GM23248 (cell line): ENCODE results near the gene JUND. TPM values are rescaled to one million over a fixed set of nuclear protein-coding genes. Genes with fewer than 3 reads are reported as not detected.

Experiments
- DNase-seq: peaks from one replicate; pipeline ENCODE4 v3.0.0-alpha.2; 2015
- H2AFZ ChIP-seq: fragments of 200-600 bp; sonication (generic); 2 replicates; pipeline ENCODE4 v1.6.1; 2016; ENCODE audit warnings: antibody characterized with exemption
- H3F3A ChIP-seq: fragments of 200-600 bp; sonication (generic); 2 replicates; pipeline ENCODE4 v1.6.1; 2016; ENCODE audit warnings: mild to moderate bottlenecking, antibody characterized with exemption, mixed run types; ENCODE audit not compliant: insufficient read depth
- H3K27ac ChIP-seq: fragments of 200-600 bp; sonication (generic); 2 replicates; pipeline ENCODE4 v1.5.1; 2016; ENCODE audit warnings: mild to moderate bottlenecking
- H3K27me3 ChIP-seq: fragments of 200-600 bp; sonication (generic); replicated peaks from 2 replicates; pipeline ENCODE4 v1.6.1; 2016; ENCODE audit warnings: mild to moderate bottlenecking; ENCODE audit not compliant: insufficient read depth
- H3K36me3 ChIP-seq: fragments of 200-600 bp; sonication (generic); 2 replicates; pipeline ENCODE4 v1.6.1; 2016; ENCODE audit warnings: low read depth, mild to moderate bottlenecking
- H3K4me1 ChIP-seq: fragments of 200-600 bp; sonication (generic); 2 replicates; pipeline ENCODE4 v1.6.1; 2016; ENCODE audit warnings: mild to moderate bottlenecking; ENCODE audit not compliant: insufficient read depth
- H3K4me2 ChIP-seq: fragments of 200-600 bp; sonication (generic); one replicate; pipeline ENCODE4 v1.6.1; 2016; ENCODE audit warnings: mild to moderate bottlenecking; ENCODE audit not compliant: unreplicated experiment
- H3K4me3 ChIP-seq: fragments of 200-600 bp; sonication (generic); 2 replicates; pipeline ENCODE4 v1.5.1; 2016; ENCODE audit warnings: mild to moderate bottlenecking
- H3K79me2 ChIP-seq: fragments of 200-600 bp; sonication (generic); 2 replicates; pipeline ENCODE4 v1.6.1; 2016; ENCODE audit warnings: mild to moderate bottlenecking; ENCODE audit not compliant: insufficient read depth
- H3K9ac ChIP-seq: fragments of 200-600 bp; sonication (generic); 2 replicates; pipeline ENCODE4 v1.6.1; 2016; ENCODE audit warnings: mild to moderate bottlenecking
- H3K9me2 ChIP-seq: fragments of 200-600 bp; sonication (generic); 2 replicates; pipeline ENCODE4 v1.6.1; 2016; ENCODE audit warnings: mixed run types, mild to moderate bottlenecking, moderate library complexity; ENCODE audit not compliant: insufficient read depth
- H3K9me3 ChIP-seq: fragments of 200-600 bp; sonication (generic); one replicate; pipeline ENCODE4 v1.6.1; 2017; ENCODE audit warnings: low read depth
- H4K20me1 ChIP-seq: fragments of 200-600 bp; sonication (generic); 2 replicates; pipeline ENCODE4 v1.6.0; 2016; ENCODE audit not compliant: insufficient read depth
- EZH2 ChIP-seq: fragments of 200-600 bp; sonication (generic); IDR thresholded peaks from 2 replicates; pipeline ENCODE4 v1.6.1; 2018; ENCODE audit warnings: antibody characterized with exemption, mild to moderate bottlenecking; ENCODE audit not compliant: insufficient read depth, poor library complexity, severe bottlenecking
- EZH2phosphoT487 ChIP-seq: fragments of 200-600 bp; sonication (generic); IDR thresholded peaks from 2 replicates; pipeline ENCODE4 v1.6.1; 2018; ENCODE audit warnings: antibody characterized with exemption, moderate library complexity, mild to moderate bottlenecking, low read depth; ENCODE audit not compliant: insufficient read depth
- WGBS, 2 experiments: methylation state at CpG; one replicate each; pipeline ENCODE4 v1.1.6; 2015 to 2017; ENCODE audit warnings: low lambda C conversion rate in 2 of 2, low coverage in 1 of 2; ENCODE audit errors: missing lambda C conversion rate in 2 of 2; 5-methylcytosine and 5-hydroxymethylcytosine counted together
- in situ Hi-C: fragments of 300-500 bp; cut with MboI; formaldehyde crosslinking; loops from 2 replicates; pipeline ENCODE4 v1.15.0; 2020
- polyA plus RNA-seq: library from polyadenylated mRNA; unstranded; fragments of >200 nt; fragmentation: Nextera tagmentation; extraction: Ambion mirVana; gene quantifications from 2 replicates; pipeline ENCODE4 v1.2.1, GENCODE V29; 2016
- total RNA-seq: library from RNA; depleted of rRNA; stranded (reverse); fragments of >200 nt; shearing (Covaris generic); gene quantifications from 2 replicates; pipeline ENCODE4 v1.2.3, GENCODE V29; 2014

JUND gene
- total and polyA plus RNA-seq, 2 experiments from 2014 or later: 15.3 to 172 TPM

DNA sequence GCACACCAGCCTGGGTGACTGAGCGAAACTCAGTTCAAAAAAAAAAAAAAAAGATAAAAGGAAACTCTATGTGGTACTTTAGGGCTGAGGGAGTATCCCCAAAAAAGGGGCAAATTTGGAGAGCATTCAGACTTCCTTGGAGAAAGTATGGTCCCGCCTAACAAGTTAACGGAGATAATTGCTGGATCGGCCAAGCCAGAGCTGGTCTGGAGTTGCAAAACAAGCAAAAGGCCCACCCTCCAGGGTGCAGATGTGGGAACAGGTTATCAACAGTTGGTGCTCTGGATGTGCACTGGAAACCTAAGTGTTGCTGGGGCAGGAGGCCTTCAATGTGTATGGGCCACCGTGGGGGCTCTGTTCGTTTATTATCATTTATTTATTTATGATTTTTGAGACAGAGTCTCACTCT lies 10.0 kb downstream of the JUND start:
- Histone ChIP-seq H3F3A (peaks cover 19% of the 10 kb centered on the region), H3K4me2 (no peak overlapping the region), H3K36me3 (no peaks in the 10 kb centered on the region), H3K27me3 (no peaks in the 10 kb centered on the region), H3K4me1 (peaks cover 18% of the 10 kb centered on the region), H3K9me3 (no peaks in the 10 kb centered on the region), H3K27ac (no peak overlapping the region), H4K20me1 (no peaks in the 10 kb centered on the region), H3K9ac (no peak overlapping the region), H2AFZ (no peak overlapping the region), H3K4me3 (no peak overlapping the region), H3K79me2 (peaks cover 25% of the 10 kb centered on the region), H3K9me2 (no peaks in the 10 kb centered on the region)
- in situ Hi-C loops: no loop called here
- no peak for DNase-seq
- no peak for TF ChIP-seq EZH2phosphoT487
- no peak for TF ChIP-seq EZH2
- 40 to 45% methylated on average over 6 of the region's 6 CpGs for WGBS, 2 experiments

DNA sequence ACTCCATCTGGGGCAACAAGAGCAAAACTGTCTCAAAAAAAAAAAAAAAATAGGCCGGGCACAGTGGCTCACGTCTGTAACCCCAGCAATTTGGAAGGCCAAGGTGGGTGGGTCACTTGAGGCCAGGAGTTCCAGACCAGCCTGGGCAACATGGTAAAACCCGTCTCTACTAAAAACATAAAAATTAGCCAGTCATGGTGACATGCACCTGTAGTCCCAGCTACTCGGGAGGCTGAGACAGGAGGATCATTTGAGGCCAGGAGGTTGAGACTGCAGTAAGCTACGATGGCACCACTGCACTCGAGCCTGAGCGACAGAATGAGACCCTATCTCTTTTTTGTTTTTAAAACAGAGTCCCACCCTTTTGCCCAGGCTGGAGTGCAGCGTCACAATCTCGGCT lies 11.1 kb downstream of the JUND start:
- no peaks in the 10 kb centered on the region for H3K27me3 ChIP-seq
- peaks cover 16% of the 10 kb centered on the region for H3K79me2 ChIP-seq
- no peaks in the 10 kb centered on the region for H4K20me1 ChIP-seq
- H3K9me3 ChIP-seq: no peaks in the 10 kb centered on the region
- H3K4me2 ChIP-seq: no peak overlapping the region
- TF ChIP-seq EZH2phosphoT487: no peak
- TF ChIP-seq EZH2: no peak
- peaks cover 8% of the 10 kb centered on the region for H3F3A ChIP-seq
- DNase-seq: no peak
- WGBS, 2 experiments: 81% methylated on average over 9 of the region's 9 CpGs
- no peak overlapping the region for H3K4me3 ChIP-seq
- H2AFZ ChIP-seq: no peak overlapping the region
- peaks cover 12% of the 10 kb centered on the region for H3K4me1 ChIP-seq
- H3K9me2 ChIP-seq: no peaks in the 10 kb centered on the region
- no peak overlapping the region for H3K27ac ChIP-seq
- no peaks in the 10 kb centered on the region for H3K36me3 ChIP-seq
- in situ Hi-C loops: no loop called here
- no peak overlapping the region for H3K9ac ChIP-seq

GRCh38 chr19:18269070-18269723 lies 12.2 kb downstream of the JUND start:
- no peaks in the 10 kb centered on the region for H3K27me3 ChIP-seq
- H3K9me3 ChIP-seq: no peaks in the 10 kb centered on the region
- H3K36me3 ChIP-seq: no peaks in the 10 kb centered on the region
- H3K4me1 ChIP-seq: peaks cover 2% of the 10 kb centered on the region
- no peak for TF ChIP-seq EZH2
- no peak for TF ChIP-seq EZH2phosphoT487
- no peaks in the 10 kb centered on the region for H4K20me1 ChIP-seq
- in situ Hi-C loops: no loop called here
- 83 to 85% methylated on average over 2 of the region's 2 CpGs for WGBS, 2 experiments
- H3K27ac ChIP-seq: no peak overlapping the region
- no peak overlapping the region for H2AFZ ChIP-seq
- no peak overlapping the region for H3K4me2 ChIP-seq
- peaks cover 4% of the 10 kb centered on the region; the same call in 1 of the 2 replicates for H3F3A ChIP-seq
- H3K9ac ChIP-seq: no peak overlapping the region
- DNase-seq: no peak
- peaks cover 13% of the 10 kb centered on the region for H3K79me2 ChIP-seq
- no peaks in the 10 kb centered on the region for H3K9me2 ChIP-seq
- H3K4me3 ChIP-seq: no peak overlapping the region

- Histone ChIP-seq H3K36me3 (no peaks in the 10 kb centered on the region), H3K9me2 (no peaks in the 10 kb centered on the region), H3K27me3 (no peaks in the 10 kb centered on the region), H3K9me3 (no peaks in the 10 kb centered on the region), H2AFZ (no peak overlapping the region), H3K79me2 (no peaks in the 10 kb centered on the region), H3K9ac (no peak overlapping the region), H3F3A (peaks cover 4% of the 10 kb centered on the region; the same call in 1 of the 2 replicates), H4K20me1 (no peaks in the 10 kb centered on the region), H3K27ac (no peak overlapping the region), H3K4me3 (no peak overlapping the region), H3K4me2 (no peak overlapping the region), H3K4me1 (no peaks in the 10 kb centered on the region)
- TF ChIP-seq EZH2 (no peak), EZH2phosphoT487 (no peak)
- no peak for DNase-seq
- in situ Hi-C loops: no loop called here
- 84 to 88% methylated on average over 37 to 42 of the region's 42 CpGs for WGBS, 2 experiments
Measured at GRCh38 chr19:18266771-18267686, 14.4 kb downstream of the JUND start.
